Measurements from ENCODE around the gene STRBP. TPM values are rescaled to one million over a fixed set of nuclear protein-coding genes. Genes with fewer than 3 reads are reported as not detected.

STRBP gene
- total RNA-seq: 2.6 and 3.4 TPM in 2 replicates

GRCh38 chr9:123268465-123269259 lies at the start of gene STRBP:
Gene STRBP, minus strand, starts transcription at chr9:123268586. Its CDS starts 84,452 bp downstream, at chr9:123184134.

Other genes with a start within 250 kb of the STRBP start
- gene GPR21, start 234.9 kb downstream of the STRBP start, total RNA-seq: not detected in 2 replicates
- gene CRB2, start 87.6 kb upstream of the STRBP start, total RNA-seq: not detected in 2 replicates

Measured in myometrial cell (primary cell).